H1 (cell line): ENCODE results near the gene TMEM269. TPM values are rescaled to one million over a fixed set of nuclear protein-coding genes. Genes with fewer than 3 reads are reported as not detected.

ENCODE experiments used
- SUZ12 ChIP-seq: fragments of 200-600 bp; sonication (generic); IDR thresholded peaks from 2 replicates; pipeline ENCODE4 v1.6.1; 2012; ENCODE audit warnings: mild to moderate bottlenecking, inconsistent platforms, low read length, moderate library complexity, mixed read lengths
- polyA plus RNA-seq, 7 experiments: library from polyadenylated mRNA; depleted of rRNA in 3 of 7; stranded (reverse) in 5 of 7; unstranded in 2 of 7; fragments of >200 nt in 5 of 7; fragments of 200-250 nt in 2 of 7; gene quantifications; 1 replicate in 5 of 7; 2 replicates in 1 of 7; 4 replicates in 1 of 7; pipeline versions ENCODE4 v1.2.1 to v1.2.3, GENCODE V29; 2011 to 2013; ENCODE audit warnings: missing spikeins in 2 of 7, mixed read lengths in 2 of 7
- total RNA-seq: library from RNA; stranded (reverse); fragmentation: NEBNext Ultra II Directional; extraction: Animal tissue kit (Norgen Biotek cat#: 25700); gene quantifications from 2 replicates; pipeline ENCODE4 v1.2.1, GENCODE V29; 2021

TMEM269 gene
- total and polyA plus RNA-seq, 2 of the 8 experiments (the other 6 are each of a cell fraction or from before 2014, with no cell fraction given), result 0.14 to 0.35 TPM

GRCh38 chr1:42816585-42817439 lies 32.0 kb downstream of the TMEM269 start, which contains the start of the genes ERMAP and SVBP (continued):
- TF ChIP-seq SUZ12, result no peak
